ENCODE results near the gene RPS24. TPM values are rescaled to one million over a fixed set of nuclear protein-coding genes. Genes with fewer than 3 reads are reported as not detected.

The RPS24 gene
- total and polyA plus RNA-seq, 9 of the 15 experiments (the other 6 are each of a cell fraction or from before 2014, with no cell fraction given): 1,947 to 7,307 (median 5,944) TPM

DNA sequence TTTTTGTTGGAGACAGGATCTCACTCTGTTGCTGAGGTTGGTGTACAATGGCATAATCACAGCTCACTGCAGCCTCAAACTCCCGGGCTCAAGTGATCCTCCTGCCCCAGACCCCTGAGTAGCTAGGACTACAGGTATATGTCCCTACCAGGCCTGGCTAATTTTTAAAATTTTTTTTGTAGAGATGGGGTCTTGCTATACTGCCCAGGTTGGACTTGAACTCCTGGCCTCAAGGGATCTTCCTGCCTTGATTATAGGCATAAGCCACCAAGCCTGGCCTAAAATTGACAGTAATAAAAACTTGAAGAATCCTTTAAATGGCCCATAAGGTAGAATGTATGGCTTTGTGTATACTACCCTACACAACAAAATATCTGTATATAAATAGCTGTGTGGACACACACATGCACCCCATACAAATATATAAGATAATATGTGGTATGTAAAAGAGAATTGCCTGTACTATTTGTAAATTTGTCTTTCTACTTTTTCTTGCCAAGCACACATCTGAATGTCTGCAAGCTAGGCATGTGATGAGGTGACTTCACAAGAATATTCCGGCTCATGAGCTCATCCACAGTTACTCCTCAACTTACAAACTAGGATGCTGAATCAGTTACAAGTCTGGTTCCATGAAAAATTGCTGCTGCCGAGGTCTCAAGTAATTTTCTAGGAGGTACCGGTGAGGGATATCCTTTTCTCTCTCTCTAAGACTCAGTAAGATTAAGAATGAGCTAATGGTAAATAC, 30.9 kb upstream of the RPS24 start:
- no peak overlapping the region for H3K9ac ChIP-seq (ENCODE audit: insufficient read depth in 1 of 2, low read depth in 2 of 2, low read length in 2 of 2)
- TF ChIP-seq ZNF121 (CRISPR knock-in tag; conservative IDR thresholded peaks at IDR 0.05) (peak; percentile 55), ZNF75A (CRISPR knock-in tag; IDR thresholded peaks at IDR 0.05) (no peak), RBM17 (IDR thresholded peaks at IDR 0.05; ENCODE audit: borderline replicate concordance, low read depth, low read length) (no peak), ZBTB8A (IDR thresholded peaks at IDR 0.05; ENCODE audit: partially characterized antibody) (no peak), ZNF140 (CRISPR knock-in tag; IDR thresholded peaks at IDR 0.05) (no peak), SRSF3 (IDR thresholded peaks at IDR 0.05; ENCODE audit: insufficient read depth, low read length) (no peak)
- TF ChIP-seq, protein P1, sequence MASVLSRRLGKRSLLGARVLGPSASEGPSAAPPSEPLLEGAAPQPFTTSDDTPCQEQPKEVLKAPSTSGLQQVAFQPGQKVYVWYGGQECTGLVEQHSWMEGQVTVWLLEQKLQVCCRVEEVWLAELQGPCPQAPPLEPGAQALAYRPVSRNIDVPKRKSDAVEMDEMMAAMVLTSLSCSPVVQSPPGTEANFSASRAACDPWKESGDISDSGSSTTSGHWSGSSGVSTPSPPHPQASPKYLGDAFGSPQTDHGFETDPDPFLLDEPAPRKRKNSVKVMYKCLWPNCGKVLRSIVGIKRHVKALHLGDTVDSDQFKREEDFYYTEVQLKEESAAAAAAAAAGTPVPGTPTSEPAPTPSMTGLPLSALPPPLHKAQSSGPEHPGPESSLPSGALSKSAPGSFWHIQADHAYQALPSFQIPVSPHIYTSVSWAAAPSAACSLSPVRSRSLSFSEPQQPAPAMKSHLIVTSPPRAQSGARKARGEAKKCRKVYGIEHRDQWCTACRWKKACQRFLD (CRISPR knock-in tag; IDR thresholded peaks at IDR 0.05): no peak
- H4K20me1 ChIP-seq (replicated peaks; ENCODE audit: control insufficient read depth, insufficient read depth, low read length): no peaks in the 10 kb centered on the region
- WGBS (ENCODE audit: insufficient coverage, low coverage, missing lambda C conversion rate): 90% methylated on average over 4 of the region's 4 CpGs
- in situ Hi-C loops (cut with MboI) (no loop called here), intact Hi-C loops (cut with micrococcal nuclease) (no loop called here)
- H3K4me2 ChIP-seq (ENCODE audit: insufficient read depth, low read length): no peak overlapping the region
- no peak for FAIRE-seq
- H3K36me3 ChIP-seq (ENCODE audit: control insufficient read depth, insufficient read depth, low read length): peaks cover 82% of the 10 kb centered on the region
- CTCF ChIA-PET (ENCODE audit: low intra/inter-chr PET ratio): no interaction called here
- no peak overlapping the region for H2AFZ ChIP-seq (ENCODE audit: low read depth, low read length)
- BruUV-seq (replicated peaks): no TSS peak
- POLR2A ChIA-PET: interaction anchor here (0.7 to 1.4 kb wide), 6 partner anchors 14 to 166 kb away, joined by 3 to 4 read pairs (median 4); no protein-coding TSS in a partner anchor
- no peaks in the 10 kb centered on the region for H3K9me1 ChIP-seq (ENCODE audit: control insufficient read depth, insufficient read depth, low read length)
- no peak overlapping the region for H3K27ac ChIP-seq (ENCODE audit: extremely low read depth, low read depth, low read length)
- 0 out of 5 replicates have a peak, but pooled peaks cover 0 to 3% of the 10 kb centered on the region in 2 experiments for H3K4me1 ChIP-seq (replicated peaks in 1 of 2; ENCODE audit: control insufficient read depth in 2 of 2, insufficient read depth in 2 of 2, low read length in 2 of 2)
- no peaks in the 10 kb centered on the region for H3K9me3 ChIP-seq (replicated peaks; ENCODE audit: control insufficient read depth, insufficient read depth, low read depth, low read length)
- DNase-seq (ENCODE audit: extremely low read depth in 1 of 4, low spot score in 3 of 4): no peak
- no peak overlapping the region for H3K4me3 ChIP-seq
- no peak for ATAC-seq
- no peaks in the 10 kb centered on the region for H3K79me2 ChIP-seq (ENCODE audit: control insufficient read depth, insufficient read depth, low read length)
- no peaks in the 10 kb centered on the region for H3K27me3 ChIP-seq (ENCODE audit: control insufficient read depth in 2 of 2, insufficient read depth in 2 of 2, low read length in 2 of 2)

Data from K562 (cell line).